Subcutaneous abdominal adipose tissue (tissue), 5 donors: Measurements from ENCODE around the gene WAS.
"Not testable (repeated sequence)": the region's sequence is repeated elsewhere in the genome, so short reads cannot be mapped to it uniquely, and the experiment has no call there.

Experiments
- H3K27ac ChIP-seq: one replicate; pipeline ENCODE4 v1.7.0; 2013; ENCODE audit warnings: low read depth, mild to moderate bottlenecking, inconsistent platforms, low read length, moderate library complexity
- H3K27me3 ChIP-seq, 5 donors: one replicate each; pipeline ENCODE4 v1.7.0; 2013; ENCODE audit warnings: low read length in 5 of 5, inconsistent platforms in 1 of 5; ENCODE audit not compliant: control insufficient read depth in 5 of 5, insufficient read depth in 4 of 5
- H3K36me3 ChIP-seq, 5 donors: one replicate each; pipeline ENCODE4 v1.7.0; 2013; ENCODE audit warnings: low read length in 5 of 5; ENCODE audit not compliant: control insufficient read depth in 5 of 5, insufficient read depth in 5 of 5
- H3K4me1 ChIP-seq, 5 donors: one replicate each; pipeline ENCODE4 v1.7.0; 2013; ENCODE audit warnings: low read length in 5 of 5, mild to moderate bottlenecking in 3 of 5, moderate library complexity in 1 of 5; ENCODE audit not compliant: control insufficient read depth in 5 of 5, insufficient read depth in 5 of 5
- H3K4me3 ChIP-seq, 5 donors: one replicate each; pipeline ENCODE4 v1.7.0; 2013; ENCODE audit warnings: low read length in 5 of 5, low read depth in 1 of 5
- H3K9ac ChIP-seq, 5 donors: one replicate each; pipeline ENCODE4 v1.7.0; 2013; ENCODE audit warnings: low read length in 5 of 5, mild to moderate bottlenecking in 4 of 5, moderate library complexity in 3 of 5
- H3K9me3 ChIP-seq, 5 donors: one replicate each; pipeline ENCODE4 v1.7.0; 2013; ENCODE audit warnings: low read length in 5 of 5; ENCODE audit not compliant: control insufficient read depth in 5 of 5
- donor health status: healthy.
- donor health status: healthy.
- donor health status: healthy.
- donor health status: healthy.
- donor health status: healthy.

Gene WAS

GRCh38 chrX:48683411-48683982 lies at the start of gene WAS:
WAS (plus strand) TSS chrX:48683799; CDS start chrX:48683854, 55 bp downstream.
- no peak within 1 kb of the TSS for H3K27ac ChIP-seq
- peaks cover 0 to 18% (median 0%) of the 10 kb centered on the region in 5 donors for H3K4me1 ChIP-seq
- no peak within 1 kb of the TSS for H3K9ac ChIP-seq
- peak within 1 kb of the TSS; percentile 24 to 58 (median 45) for H3K4me3 ChIP-seq
- no peaks in the 10 kb centered on the region for H3K9me3 ChIP-seq
- H3K27me3 ChIP-seq = peaks cover 3 to 55% (median 32%) of the 10 kb centered on the region in 5 donors
- H3K36me3 ChIP-seq = no peaks in the 10 kb centered on the region

GRCh38 chrX:48636301-48636700 lies 47.3 kb upstream of the WAS start:
- peaks cover 0 to 3% (median 0%) of the 10 kb centered on the region in 5 donors for H3K9me3 ChIP-seq
- H3K9ac ChIP-seq = no peak overlapping the region
- no peaks in the 10 kb centered on the region for H3K36me3 ChIP-seq
- peaks cover 0 to 10% (median 7%) of the 10 kb centered on the region in 5 donors for H3K4me1 ChIP-seq
- peaks cover 0 to 3% (median 0%) of the 10 kb centered on the region in 5 donors for H3K27me3 ChIP-seq
- H3K4me3 ChIP-seq = no peak overlapping the region
- no peak overlapping the region for H3K27ac ChIP-seq

GRCh38 chrX:48636776-48637175 lies 46.8 kb upstream of the WAS start:
- Histone ChIP-seq H3K4me3 (no peak overlapping the region), H3K4me1 (peaks cover 0 to 6% (median 2%) of the 10 kb centered on the region in 5 donors), H3K36me3 (no peaks in the 10 kb centered on the region), H3K9me3 (peaks cover 0 to 1% (median 0%) of the 10 kb centered on the region in 5 donors), H3K9ac (no peak overlapping the region), H3K27me3 (peaks cover 0 to 3% (median 0%) of the 10 kb centered on the region in 5 donors), H3K27ac (no peak overlapping the region)

GRCh38 chrX:48645669-48646068 lies 37.9 kb upstream of the WAS start:
- H3K9ac ChIP-seq = no peak overlapping the region
- peaks cover 0 to 3% (median 0%) of the 10 kb centered on the region in 5 donors for H3K4me1 ChIP-seq
- no peak overlapping the region for H3K27ac ChIP-seq
- H3K4me3 ChIP-seq = no peak overlapping the region
- no peaks in the 10 kb centered on the region for H3K9me3 ChIP-seq
- H3K27me3 ChIP-seq = peaks cover 0 to 5% (median 0%) of the 10 kb centered on the region in 5 donors
- no peaks in the 10 kb centered on the region for H3K36me3 ChIP-seq

- Histone ChIP-seq H3K36me3 (no peaks in the 10 kb centered on the region), H3K4me1 (peaks cover 0 to 3% (median 0%) of the 10 kb centered on the region in 5 donors), H3K27ac (no peak overlapping the region), H3K4me3 (no peak overlapping the region), H3K27me3 (peaks cover 0 to 8% (median 0%) of the 10 kb centered on the region in 5 donors), H3K9ac (no peak overlapping the region), H3K9me3 (no peaks in the 10 kb centered on the region)
Observed at GRCh38 chrX:48648336-48648751, 35.3 kb upstream of the WAS start.

GRCh38 chrX:48649102-48649501 lies 34.5 kb upstream of the WAS start:
- H3K9me3 ChIP-seq = no peaks in the 10 kb centered on the region
- no peaks in the 10 kb centered on the region for H3K36me3 ChIP-seq
- peaks cover 0 to 3% (median 0%) of the 10 kb centered on the region in 5 donors for H3K4me1 ChIP-seq
- H3K27ac ChIP-seq = no peak overlapping the region
- peaks cover 0 to 8% (median 0%) of the 10 kb centered on the region in 5 donors for H3K27me3 ChIP-seq
- no peak overlapping the region for H3K4me3 ChIP-seq
- H3K9ac ChIP-seq = no peak overlapping the region

GRCh38 chrX:48652055-48652579 lies 31.5 kb upstream of the WAS start:
- not testable (repeated sequence) for H3K4me3 ChIP-seq, H3K9ac ChIP-seq, H3K36me3 ChIP-seq, H3K27ac ChIP-seq, H3K4me1 ChIP-seq, H3K9me3 ChIP-seq
- H3K27me3 ChIP-seq = peaks cover 0 to 11% (median 3%) of the 10 kb centered on the region in 5 donors

- not testable (repeated sequence) for H3K9ac ChIP-seq, H3K27ac ChIP-seq
Observed at GRCh38 chrX:48654746-48655145, 28.9 kb upstream of the WAS start.

GRCh38 chrX:48659686-48660085 lies 23.9 kb upstream of the WAS start:
- not testable (repeated sequence) for H3K27ac ChIP-seq

More at GRCh38 chrX:48654746-48655145, 28.9 kb upstream of the WAS start:
- H3K4me1 ChIP-seq, H3K36me3 ChIP-seq, H3K9me3 ChIP-seq, H3K4me3 ChIP-seq: not testable (repeated sequence)
- H3K27me3 ChIP-seq = peaks cover 0 to 12% (median 4%) of the 10 kb centered on the region in 5 donors

GRCh38 chrX:48663241-48663640 lies 20.4 kb upstream of the WAS start:
- Histone ChIP-seq H3K9ac (no peak overlapping the region), H3K27ac (no peak overlapping the region), H3K27me3 (peaks cover 0 to 5% (median 5%) of the 10 kb centered on the region in 5 donors), H3K36me3 (no peaks in the 10 kb centered on the region), H3K9me3 (peaks cover 0 to 5% (median 4%) of the 10 kb centered on the region in 5 donors), H3K4me1 (no peaks in the 10 kb centered on the region), H3K4me3 (no peak overlapping the region)

More at GRCh38 chrX:48659686-48660085, 23.9 kb upstream of the WAS start:
- H3K36me3 ChIP-seq, H3K9me3 ChIP-seq, H3K4me3 ChIP-seq, H3K27me3 ChIP-seq, H3K4me1 ChIP-seq, H3K9ac ChIP-seq: not testable (repeated sequence)
